Airway epithelial cell (primary cell): ENCODE results near the gene GPR143. TPM values are rescaled to one million over a fixed set of nuclear protein-coding genes. Genes with fewer than 3 reads are reported as not detected.

Experiments
- total RNA-seq: library from RNA; depleted of rRNA; stranded (reverse); fragments of >200 nt; gene quantifications from 2 replicates; pipeline ENCODE4 v1.2.3, GENCODE V29; 2015

GPR143 gene
- total RNA-seq, result 0.42 TPM in 1 of 2 replicates, not detected in the other

DNA sequence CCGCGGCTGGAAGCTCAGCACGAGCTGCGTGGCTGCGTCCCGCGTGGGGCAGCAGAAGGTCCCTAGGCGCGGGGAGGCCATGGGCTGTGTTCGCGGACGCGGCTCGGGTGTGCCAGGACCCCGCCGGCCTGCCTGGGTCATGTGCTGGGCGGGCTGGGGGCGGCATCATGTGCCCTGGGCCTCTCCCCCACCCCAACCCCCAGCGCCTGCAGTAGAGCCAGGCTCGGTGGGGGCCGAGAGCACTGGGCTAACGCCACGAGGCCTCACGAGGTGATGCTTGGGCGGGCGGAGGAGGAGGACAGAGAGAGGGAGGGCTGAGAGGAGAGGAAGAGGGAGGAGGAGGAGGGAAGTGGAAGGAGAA, at the start of gene GPR143:
GPR143 (minus strand) TSS at position 111 of the 361 bp plus-strand sequence; CDS start at position 81, 30 bp downstream.

DNA sequence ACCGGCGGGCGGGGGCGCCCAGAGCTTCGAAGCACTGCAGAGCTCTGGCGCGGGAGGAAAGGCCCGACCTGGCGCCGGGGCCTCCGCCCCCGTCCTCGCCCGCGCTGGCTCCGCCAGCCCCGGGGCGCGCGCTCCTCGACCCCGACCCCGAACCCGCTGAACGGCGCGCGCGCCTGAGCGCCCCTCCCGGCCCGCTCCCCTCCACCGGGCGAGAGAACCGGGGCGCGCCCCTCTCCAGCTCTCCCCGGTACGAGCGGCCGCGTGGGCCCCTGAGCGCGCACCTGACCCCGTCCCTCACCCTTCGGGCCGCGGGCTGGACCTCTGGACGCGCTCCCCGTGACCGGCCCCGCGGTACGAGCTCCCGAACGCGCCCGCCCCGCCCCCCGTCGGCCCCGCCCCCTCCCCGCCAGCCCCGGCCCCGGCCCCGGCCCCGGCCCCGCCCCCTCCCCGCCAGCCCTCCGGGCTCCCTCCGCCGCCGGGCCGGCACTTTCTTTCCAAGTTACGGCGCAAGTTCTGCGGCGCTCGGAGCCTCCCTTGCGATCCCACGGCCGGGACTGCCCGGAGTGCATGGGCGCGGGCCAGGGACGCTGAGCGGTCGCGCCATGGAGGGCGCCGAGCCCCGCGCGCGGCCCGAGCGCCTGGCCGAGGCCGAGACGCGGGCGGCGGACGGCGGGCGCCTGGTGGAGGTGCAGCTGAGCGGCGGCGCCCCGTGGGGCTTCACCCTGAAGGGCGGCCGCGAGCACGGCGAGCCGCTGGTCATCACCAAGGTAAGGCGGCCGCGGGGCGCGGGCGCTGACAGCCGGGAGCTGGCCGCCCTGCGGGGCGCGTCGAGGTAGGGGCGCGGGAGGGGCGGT, 20.5 kb upstream of the GPR143 start, which contains the start of gene SHROOM2:
SHROOM2 (plus strand) TSS at position 486 of the 854 bp plus-strand sequence; CDS start at position 603, 117 bp downstream.

Other genes with a start within 250 kb of the GPR143 start
- 7.9 and 13.0 TPM in 2 replicates for gene SHROOM2, start 20.6 kb upstream of the GPR143 start, total RNA-seq
- gene CLDN34, start 201.5 kb upstream of the GPR143 start, total RNA-seq, result not detected in 2 replicates